Measurements from ENCODE around the gene LBHD2.
"Not testable (repeated sequence)": the region's sequence is repeated elsewhere in the genome, so short reads cannot be mapped to it uniquely, and the experiment has no call there.

Gene LBHD2

GRCh38 chr14:103084021-103084919 is at the start of gene LBHD2:
TSS of gene LBHD2 (plus strand) at chr14:103084210. CDS start at chr14:103086013, 1,803 bp downstream.
- DNase-seq = no peak

DNA sequence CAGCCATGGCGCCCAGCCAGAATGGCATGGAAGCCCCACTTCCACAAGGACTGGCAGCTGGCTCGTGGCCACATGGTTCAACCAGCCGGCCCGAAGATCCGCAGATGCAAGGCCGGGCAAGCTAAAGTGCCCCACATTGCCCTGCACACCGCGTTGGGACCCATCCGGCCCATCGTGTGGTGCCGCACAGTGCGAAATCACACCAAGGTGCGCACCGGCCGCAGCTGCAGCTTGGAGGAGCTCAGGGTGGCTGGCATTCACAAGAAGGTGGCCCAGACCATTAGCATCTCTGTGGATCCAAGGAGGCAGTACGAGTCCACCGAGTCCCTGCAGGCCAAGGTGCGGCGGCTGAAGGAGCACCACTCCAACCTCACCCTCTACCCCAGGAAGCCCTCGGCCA is 42.5 kb upstream of the LBHD2 start:
- no peak for DNase-seq

DNA sequence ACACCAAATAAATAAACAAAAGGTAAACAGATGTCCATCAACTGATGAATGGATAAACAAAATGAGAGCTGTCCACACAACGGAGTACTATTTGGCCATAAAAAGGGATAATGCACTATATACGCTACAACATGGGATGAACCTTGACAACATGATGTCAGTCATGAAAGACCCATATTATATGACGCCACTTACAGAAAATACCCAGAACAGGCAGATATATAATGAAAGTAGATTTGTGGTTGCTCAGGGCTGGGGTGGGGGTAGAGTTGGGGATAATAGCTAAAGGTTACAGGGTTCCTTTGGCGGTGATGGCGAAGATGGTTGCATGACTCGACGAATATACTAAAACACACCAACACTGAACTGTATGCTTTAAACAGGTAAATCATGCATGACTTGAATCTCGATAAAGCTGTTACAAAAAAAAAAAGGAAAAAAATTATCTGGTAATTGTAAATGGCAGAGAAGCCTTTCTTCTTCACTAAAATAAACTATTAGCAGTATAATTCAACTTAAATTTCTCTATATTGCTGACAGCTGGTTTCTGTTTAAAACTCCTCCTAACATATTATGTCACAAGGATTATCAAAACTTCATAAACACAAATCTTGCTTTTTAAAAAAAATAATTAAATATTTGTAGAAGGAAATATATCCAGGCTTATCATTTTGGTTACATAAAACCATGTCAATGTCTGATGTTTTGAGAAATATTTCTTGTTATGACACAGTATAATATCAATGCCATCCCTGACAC is 40.6 kb upstream of the LBHD2 start:
- DNase-seq = no peak

- no peak for DNase-seq
Observed at GRCh38 chr14:103045371-103045869, 38.6 kb upstream of the LBHD2 start.

DNA sequence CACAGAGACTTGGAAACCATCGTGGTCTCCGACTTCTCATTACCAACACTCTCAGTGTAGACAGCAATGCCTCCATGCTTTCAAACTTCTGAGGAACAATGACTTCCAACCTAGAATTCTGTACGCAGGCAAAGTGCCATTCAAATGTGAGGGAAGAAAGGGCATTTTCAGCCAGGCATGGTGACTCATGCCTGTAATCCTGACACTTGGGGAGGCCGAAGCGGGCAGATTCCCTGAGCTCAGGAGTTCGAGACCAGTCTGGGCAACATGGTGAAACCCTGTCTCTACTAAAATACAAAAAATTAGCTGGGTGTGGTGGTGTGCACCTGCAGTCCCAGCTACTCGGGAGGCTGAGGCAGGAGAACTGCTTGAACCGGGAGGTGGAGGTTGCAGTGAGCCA is 36.6 kb upstream of the LBHD2 start:
- not testable (repeated sequence) for DNase-seq

GRCh38 chr14:103050935-103051334 is 33.1 kb upstream of the LBHD2 start:
- no peak for DNase-seq

- no peak for DNase-seq
Observed at GRCh38 chr14:103052407-103052806, 31.6 kb upstream of the LBHD2 start.

DNA sequence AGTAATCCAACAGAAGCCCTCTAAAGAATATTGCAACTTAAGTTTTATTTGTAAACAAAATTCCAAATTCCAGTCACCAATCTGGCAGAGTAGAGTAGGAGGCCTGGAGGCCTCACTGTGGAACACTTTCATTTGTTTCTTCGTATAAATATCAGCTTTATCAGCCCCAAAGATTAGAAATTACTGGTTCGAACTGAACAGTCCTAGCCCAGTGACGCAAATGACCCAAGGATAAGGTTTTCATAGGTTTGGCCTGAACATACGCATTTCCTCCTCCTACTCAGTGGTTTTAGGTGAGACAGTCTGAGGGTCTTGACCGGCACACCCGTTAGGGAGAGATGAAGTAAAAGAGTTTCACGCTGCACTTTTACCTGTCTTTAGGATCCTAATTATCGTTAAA is 28.3 kb upstream of the LBHD2 start:
- no peak for DNase-seq

GRCh38 chr14:103056322-103057027 is 27.5 kb upstream of the LBHD2 start:
- DNase-seq = no peak

DNA sequence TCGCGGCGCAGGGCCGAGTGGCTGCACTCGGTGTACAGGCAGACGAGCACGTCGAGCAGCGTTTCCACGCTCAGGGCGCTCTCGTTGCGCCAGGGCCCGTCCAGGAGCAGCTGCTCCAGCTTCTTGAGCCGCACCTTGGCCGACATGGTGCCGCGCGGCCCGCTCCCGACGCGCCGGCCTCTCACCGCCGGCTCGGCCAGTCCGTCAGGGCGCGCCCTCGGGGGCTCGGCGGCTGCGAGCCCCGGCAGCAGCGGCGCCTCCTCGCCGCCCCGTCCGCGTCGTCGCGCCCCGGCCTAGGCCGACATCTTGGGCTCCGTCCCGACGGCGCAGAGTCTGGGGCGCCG is 27.0 kb upstream of the LBHD2 start:
- DNase-seq = no peak

GRCh38 chr14:103057372-103058163 is 26.4 kb upstream of the LBHD2 start, which contains the start of gene CDC42BPB:
TSS of gene CDC42BPB (minus strand) at chr14:103057549. CDS start at chr14:103057173, 376 bp downstream.
- DNase-seq = peak in 1 of 2 donors; percentile 55

- no peak for DNase-seq
Observed at GRCh38 chr14:103058164-103059055, 25.6 kb upstream of the LBHD2 start.

GRCh38 chr14:103059556-103059955 is 24.5 kb upstream of the LBHD2 start:
- no peak for DNase-seq

DNA sequence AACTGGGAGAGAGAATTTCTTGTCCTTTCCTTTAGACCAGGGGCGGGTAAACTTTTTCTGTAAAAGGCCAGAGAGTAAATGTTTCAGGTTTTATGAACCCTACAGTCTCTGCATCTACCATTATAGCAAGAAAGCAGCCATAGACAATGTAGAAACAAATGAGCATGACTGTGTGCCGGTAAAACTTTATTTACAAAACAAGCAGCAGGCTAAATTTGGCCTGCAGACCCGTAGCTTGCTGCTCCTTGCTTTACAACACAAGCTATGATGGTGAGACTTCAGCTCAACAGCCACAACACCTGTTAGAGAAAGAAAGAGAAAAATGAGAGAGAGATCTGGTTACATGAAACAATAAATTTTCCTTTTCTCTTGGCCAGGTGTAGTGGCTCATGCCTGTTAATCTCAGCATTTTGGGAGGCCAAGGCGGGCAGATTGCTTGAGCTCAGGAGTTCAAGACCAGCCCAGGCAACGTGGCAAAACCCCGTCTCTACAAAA is 22.5 kb upstream of the LBHD2 start:
- no peak for DNase-seq

DNA sequence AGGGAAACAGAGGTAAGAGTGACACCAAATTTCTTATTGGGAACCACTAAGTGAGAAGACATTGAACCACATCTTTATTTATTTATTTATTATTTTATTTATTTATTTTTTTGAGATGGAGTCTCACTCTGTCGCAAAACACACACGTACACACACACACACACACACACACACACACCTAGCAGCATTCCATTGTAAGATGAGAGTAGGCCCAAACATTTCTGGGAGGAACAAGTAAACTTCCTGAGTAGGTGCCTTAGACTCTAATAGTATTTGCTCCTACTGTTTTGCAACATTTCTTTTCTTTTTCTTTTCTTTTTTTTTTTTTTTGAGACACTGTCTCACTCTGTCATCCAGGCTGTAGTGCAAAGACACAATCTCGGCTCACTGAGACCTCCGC is 19.6 kb upstream of the LBHD2 start:
- no peak for DNase-seq

DNA sequence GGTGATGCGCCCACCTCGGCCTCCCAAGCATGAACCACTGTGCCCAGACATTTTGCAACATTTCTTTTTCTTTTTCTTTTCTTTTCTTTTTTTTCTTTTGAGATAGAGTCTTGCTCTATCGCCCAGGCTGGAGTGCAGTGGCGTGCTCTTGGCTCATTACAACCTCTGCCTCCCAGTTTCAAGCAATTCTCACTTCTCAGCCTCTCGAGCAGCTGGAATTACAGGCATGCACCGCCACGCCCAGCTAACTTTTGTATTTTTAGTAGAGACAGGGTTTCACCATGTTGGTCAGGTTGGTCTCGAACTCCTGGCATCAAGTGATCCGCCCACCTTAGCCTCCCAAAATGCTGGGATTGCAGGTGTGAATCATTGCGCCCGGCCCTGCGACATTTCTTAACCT is 19.0 kb upstream of the LBHD2 start:
- DNase-seq = no peak

- DNase-seq = no peak
Observed at GRCh38 chr14:103065861-103066260, 18.1 kb upstream of the LBHD2 start.

- DNase-seq = no peak
Observed at GRCh38 chr14:103066399-103066798, 17.6 kb upstream of the LBHD2 start.

- no peak for DNase-seq
Observed at GRCh38 chr14:103067231-103067954, 16.6 kb upstream of the LBHD2 start.

GRCh38 chr14:103068351-103069073 is 15.5 kb upstream of the LBHD2 start:
- DNase-seq = no peak

Data from bone marrow (tissue), 2 donors.